HepG2 (cell line): ENCODE data around the gene CHKA. TPM values are rescaled to one million over a fixed set of nuclear protein-coding genes. Genes with fewer than 3 reads are reported as not detected.
A peak's percentile ranks its signal among the peaks of the same experiment; 100 is the strongest.

ENCODE experiments used
- CCDC6 ChIP-seq: sonication (generic); formaldehyde crosslinking; IDR thresholded peaks from 2 replicates; pipeline ENCODE4 v1.8.1; 2022; ENCODE audit warnings: mild to moderate bottlenecking, missing genetic modification reagents, moderate library complexity
- CEBPB ChIP-seq: IDR thresholded peaks from 2 replicates; pipeline ENCODE4 v1.6.1; 2011; ENCODE audit warnings: low read depth, low read length, improper control_type of control experiment, borderline replicate concordance
- CSRNP2 ChIP-seq: sonication (generic); formaldehyde crosslinking; conservative IDR thresholded peaks from 2 replicates; pipeline ENCODE4 v1.8.0; 2022; ENCODE audit warnings: low read depth, missing genetic modification reagents
- DNMT3B ChIP-seq: conservative IDR thresholded peaks from 2 replicates; pipeline ENCODE4 v1.6.1; 2016; ENCODE audit warnings: missing biosample characterization, control low read depth
- ETS1 ChIP-seq: sonication (generic); formaldehyde crosslinking; IDR thresholded peaks from 2 replicates; pipeline ENCODE4 v1.4.0; 2020; ENCODE audit warnings: missing genetic modification reagents
- FIP1L1 ChIP-seq: fragments of 200-400 bp; formaldehyde crosslinking; IDR thresholded peaks from 2 replicates; pipeline ENCODE4 v1.6.1; 2018; ENCODE audit warnings: low read depth, mild to moderate bottlenecking, low read length, moderate library complexity, borderline replicate concordance; ENCODE audit not compliant: insufficient read depth
- FOXK1 ChIP-seq: sonication (generic); formaldehyde crosslinking; IDR thresholded peaks from 2 replicates; pipeline ENCODE4 v1.4.0; 2020; ENCODE audit warnings: low read depth, missing genetic modification reagents, borderline replicate concordance
- FOXK2 ChIP-seq: fragments of 450-650 bp; IDR thresholded peaks from 2 replicates; pipeline ENCODE4 v1.6.1; 2016
- HES4 ChIP-seq: sonication (generic); formaldehyde crosslinking; IDR thresholded peaks from 2 replicates; pipeline ENCODE4 v1.9.0; 2021; ENCODE audit warnings: mild to moderate bottlenecking, missing genetic modification reagents, borderline replicate concordance
- MXD1 ChIP-seq: sonication (generic); formaldehyde crosslinking; IDR thresholded peaks from 2 replicates; pipeline ENCODE4 v1.4.0; 2020; ENCODE audit warnings: mild to moderate bottlenecking, missing genetic modification reagents
- NFKB2 ChIP-seq: sonication (generic); formaldehyde crosslinking; IDR thresholded peaks from 2 replicates; pipeline ENCODE4 v1.4.0; 2020; ENCODE audit warnings: missing genetic modification reagents, borderline replicate concordance
- REL ChIP-seq: sonication (generic); formaldehyde crosslinking; conservative IDR thresholded peaks from 2 replicates; pipeline ENCODE4 v1.8.0; 2022; ENCODE audit warnings: mild to moderate bottlenecking, missing genetic modification reagents, moderate library complexity
- THAP7 ChIP-seq: sonication (generic); formaldehyde crosslinking; IDR thresholded peaks from 2 replicates; pipeline ENCODE4 v1.8.1; 2023; ENCODE audit warnings: mild to moderate bottlenecking, missing genetic modification reagents
- ZBTB38 ChIP-seq: sonication (generic); formaldehyde crosslinking; IDR thresholded peaks from 2 replicates; pipeline ENCODE4 v1.5.1; 2020; ENCODE audit warnings: mild to moderate bottlenecking, missing genetic modification reagents
- ZBTB49 ChIP-seq: sonication (generic); formaldehyde crosslinking; IDR thresholded peaks from 2 replicates; pipeline ENCODE4 v1.4.0; 2020; ENCODE audit warnings: missing genetic modification reagents, borderline replicate concordance
- ZNF232 ChIP-seq: sonication (generic); formaldehyde crosslinking; IDR thresholded peaks from 2 replicates; pipeline ENCODE4 v1.4.0; 2020; ENCODE audit warnings: missing genetic modification reagents, borderline replicate concordance
- ZNF382 ChIP-seq: sonication (generic); formaldehyde crosslinking; IDR thresholded peaks from 2 replicates; pipeline ENCODE4 v1.5.0; 2020; ENCODE audit warnings: missing genetic modification reagents, mild to moderate bottlenecking, borderline replicate concordance
- ZNF558 ChIP-seq: sonication (generic); formaldehyde crosslinking; IDR thresholded peaks from 2 replicates; pipeline ENCODE4 v1.9.0; 2022; ENCODE audit warnings: mild to moderate bottlenecking, missing genetic modification reagents, borderline replicate concordance
- ZNF740 ChIP-seq: sonication (generic); formaldehyde crosslinking; IDR thresholded peaks from 2 replicates; pipeline ENCODE4 v1.4.0; 2020; ENCODE audit warnings: missing genetic modification reagents
- ZNF784 ChIP-seq: sonication (generic); formaldehyde crosslinking; IDR thresholded peaks from 2 replicates; pipeline ENCODE4 v1.5.1; 2020; ENCODE audit warnings: missing genetic modification reagents, mild to moderate bottlenecking, borderline replicate concordance
- ZSCAN22 ChIP-seq: sonication (generic); formaldehyde crosslinking; IDR thresholded peaks from 2 replicates; pipeline ENCODE4 v1.4.0; 2020; ENCODE audit warnings: mild to moderate bottlenecking, missing genetic modification reagents
- polyA plus RNA-seq, 8 experiments: library from polyadenylated mRNA; depleted of rRNA in 3 of 8; stranded (reverse) in 7 of 8; unstranded in 1 of 8; fragments of >200 nt; fragmentation: Illumina TruSeq in 4 of 8; extraction: Trizol in 4 of 8; gene quantifications; 2 replicates each; pipeline versions ENCODE4 v1.2.1 to v1.2.3, GENCODE V29; 2011 to 2016; ENCODE audit warnings: low read depth in 4 of 8, missing spikeins in 1 of 8, mixed read lengths in 1 of 8; ENCODE audit not compliant: insufficient read depth in 1 of 8
- total RNA-seq, 5 experiments: library from RNA; depleted of rRNA; stranded (reverse); fragments of >200 nt; fragmentation: Illumina TruSeq; extraction: Trizol; gene quantifications; 2 replicates each; pipeline ENCODE4 v1.2.3, GENCODE V29; 2016; ENCODE audit warnings: low read depth in 1 of 5

Gene CHKA
- total and polyA plus RNA-seq, 2 of the 13 experiments (the other 11 are each of a cell fraction or from before 2014, with no cell fraction given) = 71.6 to 92.7 TPM

GRCh38 chr11:68146704-68147474, 25.7 kb upstream of the CHKA start (continued):
- TF ChIP-seq ZNF740 (CRISPR knock-in tag) (peak; percentile 39; the same call in 1 of the 2 replicates), HES4 (CRISPR knock-in tag) (no peak; the same call in 1 of the 2 replicates), FOXK1 (peak; percentile 82; the same call in 1 of the 2 replicates), THAP7 (CRISPR knock-in tag) (no peak), ZNF558 (peak; percentile 96), ZNF784 (CRISPR knock-in tag) (no peak; the same call in 1 of the 2 replicates), ZSCAN22 (no peak), MXD1 (CRISPR knock-in tag) (peak; percentile 76), CEBPB (no peak), CSRNP2 (CRISPR knock-in tag) (no peak), CCDC6 (CRISPR knock-in tag) (peak; percentile 88), ZNF382 (CRISPR knock-in tag) (no peak), REL (no peak), NFKB2 (no peak; the same call in 1 of the 2 replicates), ZBTB49 (no peak), ETS1 (CRISPR knock-in tag) (no peak), FIP1L1 (no peak), FOXK2 (peak; percentile 71; the same call in 1 of the 2 replicates), DNMT3B (CRISPR knock-in tag) (peak; percentile 73; the same call in 1 of the 2 replicates), ZNF232 (CRISPR knock-in tag) (peak; percentile 66; the same call in 1 of the 2 replicates), ZBTB38 (CRISPR knock-in tag) (0 out of 2 replicates have a peak, but pooled peaks have one; percentile 78)
